Superior temporal gyrus (tissue), 1 donor: ENCODE measurements around the gene DSG3.

Experiments
- DNase-seq: peaks from one replicate; pipeline ENCODE4 v3.0.0-alpha.2; 2016; ENCODE audit errors: extremely low spot score

The DSG3 gene

GRCh38 chr18:31432316-31432715 is 15.2 kb upstream of the DSG3 start:
- DNase-seq, result no peak

GRCh38 chr18:31436825-31437224 is 10.7 kb upstream of the DSG3 start:
- no peak for DNase-seq

GRCh38 chr18:31438402-31438801 is 9.1 kb upstream of the DSG3 start:
- no peak for DNase-seq

DNA sequence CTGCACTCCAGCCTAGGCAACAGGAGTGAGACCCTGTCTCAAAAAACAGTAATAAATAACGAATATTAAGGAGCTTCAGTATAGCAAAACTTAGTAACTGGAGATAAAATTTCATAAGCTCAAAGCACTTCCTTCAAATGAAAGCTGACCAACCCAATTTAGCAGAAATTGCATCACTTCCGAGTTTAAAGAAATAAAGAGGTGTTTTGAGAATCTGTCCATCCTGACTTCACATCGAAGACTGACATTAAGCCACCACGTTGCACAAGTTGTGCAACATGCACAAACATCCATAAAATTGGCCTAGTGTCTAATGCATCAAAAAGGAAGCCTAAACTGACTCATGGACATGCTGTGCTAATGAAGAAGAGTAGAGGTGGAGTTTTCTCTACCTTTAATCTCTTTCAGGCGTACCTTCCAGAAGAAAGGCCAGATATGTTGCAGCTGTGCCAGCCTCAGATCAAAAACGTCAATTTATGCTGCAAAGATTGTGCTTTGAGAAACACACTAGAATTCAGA is 7.7 kb upstream of the DSG3 start:
- no peak for DNase-seq

GRCh38 chr18:31440787-31441186 is 6.8 kb upstream of the DSG3 start:
- no peak for DNase-seq

GRCh38 chr18:31441493-31441892 is 6.0 kb upstream of the DSG3 start:
- no peak for DNase-seq

DNA sequence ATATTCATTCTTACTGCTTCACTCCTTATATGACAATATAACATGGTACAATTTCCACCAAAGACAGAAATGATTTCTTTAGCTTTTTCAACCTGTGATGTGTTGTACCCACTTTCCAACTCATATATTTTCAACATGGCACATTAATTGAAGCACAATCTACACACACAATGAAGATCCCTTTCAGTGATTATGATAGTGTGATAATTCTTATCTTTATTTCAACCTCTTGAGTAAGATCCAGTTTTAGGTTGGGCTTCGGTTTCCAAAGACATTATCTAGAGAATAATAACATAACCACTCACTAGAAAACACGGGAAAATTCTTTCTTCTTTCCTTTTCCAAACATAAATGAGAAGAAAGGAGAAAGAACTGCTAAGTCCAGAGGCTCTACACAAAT is 3.4 kb upstream of the DSG3 start:
- no peak for DNase-seq

DNA sequence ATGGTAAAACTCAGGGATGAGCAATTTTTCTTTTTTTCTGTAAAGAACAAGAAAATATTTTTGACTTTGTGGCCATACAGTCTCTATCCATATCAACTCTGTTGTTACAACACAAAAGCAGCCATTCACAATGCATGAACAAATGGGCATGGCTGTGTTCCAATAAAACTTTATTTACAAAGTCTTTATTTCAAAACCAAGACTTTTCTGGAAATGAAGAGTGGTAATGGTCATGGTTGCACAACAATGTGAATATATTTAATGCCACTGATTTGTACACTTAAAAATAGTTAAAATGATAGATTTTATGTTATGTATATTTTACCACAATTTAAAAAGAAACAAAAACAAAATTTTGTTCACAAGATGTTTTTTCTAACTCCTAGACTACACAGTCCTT is 1.6 kb upstream of the DSG3 start:
- no peak for DNase-seq

GRCh38 chr18:31446854-31447253 is 687 bp upstream of the DSG3 start:
- DNase-seq, result no peak

GRCh38 chr18:31450409-31450808 is 2.9 kb downstream of the DSG3 start:
- no peak for DNase-seq

DNA sequence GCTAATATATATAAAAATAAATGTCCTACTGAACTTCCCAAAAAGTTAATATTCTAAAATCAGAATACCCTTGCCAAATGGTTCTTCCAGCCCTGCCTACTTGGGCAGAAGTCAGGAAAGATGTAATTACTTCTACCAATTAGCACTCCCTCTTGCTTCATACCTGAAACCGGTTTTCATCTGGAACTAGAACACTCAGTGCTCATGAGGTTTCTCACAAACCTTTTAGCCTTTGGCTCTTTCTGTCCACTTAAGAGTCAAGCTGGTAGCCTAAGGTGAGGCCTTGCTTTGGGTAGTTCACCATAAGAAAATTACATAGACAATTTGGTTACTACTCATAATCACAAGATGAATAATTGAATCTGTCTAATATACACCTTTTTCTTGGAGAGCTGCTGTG is 4.1 kb downstream of the DSG3 start:
- DNase-seq, result no peak

DNA sequence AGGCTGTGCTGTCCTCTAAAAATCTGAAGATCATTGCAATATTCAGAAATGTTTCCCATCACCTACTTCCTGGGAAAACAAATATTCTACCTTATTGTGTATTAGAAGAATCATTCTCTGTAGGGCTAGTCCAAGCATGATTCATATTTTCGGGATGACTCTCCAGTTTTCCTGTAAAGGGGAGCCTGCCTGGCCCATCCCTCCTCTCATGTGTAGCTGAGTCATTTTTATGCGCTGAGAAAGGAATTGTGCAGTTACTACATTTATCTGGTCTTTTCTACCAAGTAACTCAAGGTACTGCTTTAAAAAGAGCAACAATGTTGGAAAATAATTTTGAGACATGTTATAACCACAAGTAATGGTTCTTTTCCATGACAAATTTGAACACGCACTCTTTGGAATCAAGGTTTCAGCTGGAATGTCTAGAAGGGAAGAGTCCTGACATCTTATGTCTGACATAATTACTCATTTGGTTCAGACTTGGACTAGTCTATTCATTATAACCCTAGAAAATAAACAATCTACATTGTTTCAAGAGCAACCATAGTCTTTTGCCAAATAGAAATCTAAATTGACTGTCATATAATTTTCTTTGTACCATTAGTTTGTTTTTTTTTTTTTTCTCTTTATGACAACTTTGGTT is 6.6 kb downstream of the DSG3 start:
- DNase-seq, result no peak

- no peak for DNase-seq
Measured at GRCh38 chr18:31469629-31470028, 22.1 kb downstream of the DSG3 start.

DNA sequence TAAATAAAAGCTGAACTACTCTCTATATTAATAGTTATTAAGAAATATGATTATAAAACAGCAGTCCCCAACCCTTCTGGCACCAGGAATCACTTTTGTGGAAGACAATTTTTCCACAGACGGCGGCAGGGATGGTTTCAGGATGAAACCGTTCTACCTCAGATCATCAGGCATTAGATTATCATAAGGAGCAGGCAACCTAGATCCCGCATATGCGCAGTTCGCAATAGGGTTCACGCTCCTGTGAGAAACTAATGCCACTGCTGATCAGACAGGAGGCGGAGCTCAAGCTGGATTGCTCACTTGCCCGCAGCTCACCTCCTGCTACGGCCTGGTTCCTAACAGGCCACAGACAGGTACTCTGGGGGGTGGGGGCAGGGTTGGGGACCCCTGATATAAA is 31.1 kb downstream of the DSG3 start:
- DNase-seq, result no peak

DNA sequence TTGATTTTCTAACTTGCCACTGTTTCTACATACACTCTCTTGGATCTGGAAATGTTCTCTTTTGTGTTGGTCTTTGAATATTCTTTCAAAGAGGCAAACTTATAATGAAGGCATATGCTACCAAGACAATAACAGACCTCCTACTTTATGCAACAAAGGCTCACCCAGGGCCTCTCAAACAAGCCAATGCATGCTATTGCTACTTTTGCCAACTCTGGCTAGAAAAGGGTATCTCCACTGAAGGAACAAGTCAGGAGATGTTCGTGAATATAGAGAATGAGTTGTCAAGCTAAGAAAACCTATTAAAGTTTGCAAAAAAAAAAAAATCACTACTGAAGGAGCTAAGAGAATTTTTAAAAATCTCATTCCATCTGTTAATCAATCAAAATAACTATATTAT is 34.5 kb downstream of the DSG3 start:
- no peak for DNase-seq

GRCh38 chr18:31483396-31483795 is 35.9 kb downstream of the DSG3 start:
- no peak for DNase-seq

DNA sequence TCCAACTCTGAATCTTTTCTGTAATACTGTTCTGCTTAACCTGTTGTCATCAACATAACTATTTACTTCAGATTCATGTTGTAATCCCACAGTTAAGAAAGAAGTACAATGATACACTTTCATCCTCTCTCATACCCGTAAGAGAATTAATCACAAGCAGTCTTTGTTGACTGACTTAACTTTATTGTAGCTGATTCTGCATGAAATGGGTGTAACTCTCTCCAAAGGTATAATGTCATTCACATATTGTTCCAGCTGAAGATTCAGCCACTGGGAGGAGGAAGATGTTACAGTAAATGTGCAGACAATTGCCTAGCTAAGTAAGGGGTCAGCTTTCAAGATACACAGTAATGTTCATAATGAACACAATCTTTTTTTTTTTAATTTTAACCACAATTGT is 36.9 kb downstream of the DSG3 start:
- DNase-seq, result no peak

- DNase-seq, result no peak
Measured at GRCh38 chr18:31486165-31486564, 38.6 kb downstream of the DSG3 start.

- peak; percentile 21 for DNase-seq
Measured at GRCh38 chr18:31487246-31488015, 39.9 kb downstream of the DSG3 start.

DNA sequence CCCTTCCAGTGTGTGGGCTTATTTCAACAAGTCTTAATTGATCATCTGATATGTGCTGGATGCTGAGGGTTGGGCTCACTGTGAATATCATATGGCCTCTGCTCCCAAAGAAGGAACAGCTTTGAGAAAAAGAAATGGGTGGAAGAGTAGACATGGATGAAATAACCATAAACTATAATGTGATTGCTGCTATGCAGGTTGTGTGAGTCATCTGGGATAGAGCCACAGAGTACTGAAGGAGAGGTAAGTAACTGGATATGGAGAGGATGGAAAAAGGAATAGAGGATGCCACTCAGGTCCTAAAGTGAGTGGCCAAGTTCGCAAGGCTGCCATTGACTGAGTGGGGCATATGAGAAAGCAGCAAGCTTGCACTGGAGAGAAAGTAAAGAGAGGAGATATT is 41.8 kb downstream of the DSG3 start:
- DNase-seq, result no peak

GRCh38 chr18:31490387-31490786 is 42.8 kb downstream of the DSG3 start:
- no peak for DNase-seq

DNA sequence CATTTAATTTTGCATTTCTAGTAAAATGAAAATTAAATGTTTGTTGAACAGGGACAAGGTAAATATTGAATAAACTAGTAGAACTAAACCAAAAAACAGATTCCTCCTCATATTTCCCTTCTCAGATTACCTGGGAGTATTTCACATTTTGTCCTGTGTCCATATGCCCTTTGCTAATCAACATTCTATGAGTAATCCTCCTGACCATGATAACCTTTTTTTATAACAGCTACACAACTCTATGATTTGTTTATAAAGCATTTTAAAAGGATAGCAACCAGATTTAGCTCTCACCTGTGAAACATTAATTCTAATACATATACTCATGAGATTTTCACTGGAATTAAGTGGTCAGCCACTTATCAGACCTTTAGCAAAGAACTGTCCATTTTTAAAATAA is 43.3 kb downstream of the DSG3 start:
- DNase-seq, result no peak

DNA sequence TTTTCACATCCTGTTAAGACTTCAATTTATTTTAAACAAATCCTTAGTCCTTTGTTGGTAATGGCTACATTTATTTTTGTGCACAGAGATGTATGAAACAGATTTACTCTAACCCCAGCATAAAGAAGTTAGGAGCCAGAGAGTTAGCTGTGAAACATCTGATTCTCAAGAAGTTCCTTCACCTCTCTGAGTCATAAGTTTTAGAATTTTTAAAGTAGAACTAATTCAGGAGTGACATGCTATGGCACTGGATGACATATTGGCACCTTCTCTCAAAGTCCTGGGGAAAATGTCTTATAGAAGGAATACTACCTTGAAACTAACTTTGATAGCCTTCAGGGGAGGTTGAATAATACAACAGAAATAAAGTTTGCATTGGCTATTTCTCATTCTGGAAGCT is 44.0 kb downstream of the DSG3 start:
- no peak for DNase-seq
